GM12892 (cell line): ENCODE results near the gene RHOV.

Source experiments
- DNase-seq: peaks from one replicate; pipeline ENCODE4 v3.0.0; 2011; ENCODE audit not compliant: insufficient read length
- FAIRE-seq: peaks from 2 replicates; lab custom pipeline; 2011; peaks lifted over from hg19 to GRCh38; lab: Jason Lieb, UNC
- POLR2A ChIP-seq: IDR thresholded peaks from 2 replicates; pipeline ENCODE4 v1.6.1; 2011; ENCODE audit warnings: low read depth, low read length, control low read depth
- POLR2AphosphoS5 ChIP-seq: IDR thresholded peaks from 2 replicates; pipeline ENCODE4 v1.6.1; 2011; ENCODE audit warnings: low read depth, low read length, control low read depth
- TAF1 ChIP-seq: IDR thresholded peaks from 2 replicates; pipeline ENCODE4 v1.6.1; 2011; ENCODE audit warnings: low read depth, mild to moderate bottlenecking, control low read depth, low read length, borderline replicate concordance

Gene RHOV

GRCh38 chr15:40838756-40839155 is 35.3 kb downstream of the RHOV start:
- FAIRE-seq: no peak
- no peak for DNase-seq
- TF ChIP-seq POLR2AphosphoS5: no peak
- no peak for TF ChIP-seq POLR2A
- no peak for TF ChIP-seq TAF1

- FAIRE-seq (no peak), DNase-seq (no peak)
- TF ChIP-seq TAF1 (no peak), POLR2AphosphoS5 (no peak), POLR2A (no peak)
These were observed 38.0 kb downstream of the RHOV start for GRCh38 chr15:40836020-40836419.

GRCh38 chr15:40832903-40833302 is 41.1 kb downstream of the RHOV start:
- no peak for DNase-seq
- TF ChIP-seq POLR2A (no peak), POLR2AphosphoS5 (no peak), TAF1 (no peak)
- no peak for FAIRE-seq

GRCh38 chr15:40831861-40832260 is 42.2 kb downstream of the RHOV start:
- FAIRE-seq: no peak
- TF ChIP-seq TAF1 (no peak), POLR2AphosphoS5 (no peak), POLR2A (no peak)
- DNase-seq: no peak

- no peak for TF ChIP-seq POLR2A
- TF ChIP-seq TAF1: no peak
- no peak for TF ChIP-seq POLR2AphosphoS5
- no peak for DNase-seq
- FAIRE-seq: no peak
These were observed 43.1 kb downstream of the RHOV start for GRCh38 chr15:40830884-40831283.

GRCh38 chr15:40829115-40829514 is 44.9 kb downstream of the RHOV start:
- DNase-seq: no peak
- TF ChIP-seq POLR2A (no peak), TAF1 (no peak), POLR2AphosphoS5 (no peak)
- no peak for FAIRE-seq

GRCh38 chr15:40828447-40829036 is 45.5 kb downstream of the RHOV start, which contains the start of gene PPP1R14D:
Gene PPP1R14D, minus strand, starts transcription at chr15:40828708. Its CDS starts 67 bp downstream, at chr15:40828641.
- no peak for FAIRE-seq
- TF ChIP-seq POLR2A (no peak), TAF1 (no peak), POLR2AphosphoS5 (no peak)
- no peak for DNase-seq

- TF ChIP-seq TAF1: no peak
- TF ChIP-seq POLR2AphosphoS5: no peak
- TF ChIP-seq POLR2A: no peak
- DNase-seq: no peak
- no peak for FAIRE-seq
These were observed 47.5 kb downstream of the RHOV start for GRCh38 chr15:40826423-40827075.

GRCh38 chr15:40825661-40826422 is 48.2 kb downstream of the RHOV start:
- TF ChIP-seq POLR2A: no peak
- TF ChIP-seq TAF1: no peak
- TF ChIP-seq POLR2AphosphoS5: no peak
- DNase-seq (no peak), FAIRE-seq (no peak)

- TF ChIP-seq POLR2A (no peak), POLR2AphosphoS5 (no peak), TAF1 (no peak)
- no peak for FAIRE-seq
- DNase-seq: no peak
These were observed 50.3 kb downstream of the RHOV start for GRCh38 chr15:40823572-40824343.
